Measurements from ENCODE around the gene CNTNAP5. TPM values are rescaled to one million over a fixed set of nuclear protein-coding genes. Genes with fewer than 3 reads are reported as not detected.

CNTNAP5 gene
- total RNA-seq, 4 donors from 2014 or later, result not detected

- no peak overlapping the region for H3K4me3 ChIP-seq
- no peak overlapping the region for H3K27ac ChIP-seq
- H3K9me3 ChIP-seq, result no peaks in the 10 kb centered on the region
- no peaks in the 10 kb centered on the region for H3K4me1 ChIP-seq
- no peaks in the 10 kb centered on the region for H3K36me3 ChIP-seq
- DNase-seq (ENCODE audit: low spot score in 2 of 2), result no peak
- TF ChIP-seq CTCF (IDR thresholded peaks at IDR 0.05) (no peak), POLR2A (IDR thresholded peaks at IDR 0.05) (no peak), POLR2AphosphoS5 (IDR thresholded peaks at IDR 0.05) (no peak), EP300 (IDR thresholded peaks at IDR 0.05) (no peak)
- H3K27me3 ChIP-seq, result no peaks in the 10 kb centered on the region
- WGBS, result 22% methylated on average over 1 of the region's 1 CpG
Observed at GRCh38 chr2:124874676-124875075, 849.6 kb downstream of the CNTNAP5 start.

GRCh38 chr2:124875627-124876244 lies 850.6 kb downstream of the CNTNAP5 start:
- H3K27ac ChIP-seq, result no peak overlapping the region
- 69% methylated on average over 3 of the region's 3 CpGs for WGBS
- no peaks in the 10 kb centered on the region for H3K36me3 ChIP-seq
- TF ChIP-seq POLR2AphosphoS5 (IDR thresholded peaks at IDR 0.05) (no peak), POLR2A (IDR thresholded peaks at IDR 0.05) (no peak), EP300 (IDR thresholded peaks at IDR 0.05) (no peak), CTCF (IDR thresholded peaks at IDR 0.05) (no peak)
- no peaks in the 10 kb centered on the region for H3K9me3 ChIP-seq
- no peaks in the 10 kb centered on the region for H3K27me3 ChIP-seq
- H3K4me3 ChIP-seq, result no peak overlapping the region
- no peaks in the 10 kb centered on the region for H3K4me1 ChIP-seq
- DNase-seq (ENCODE audit: low spot score in 2 of 2), result no peak

GRCh38 chr2:124877141-124877577 lies 852.1 kb downstream of the CNTNAP5 start:
- no peak overlapping the region for H3K4me3 ChIP-seq
- no peaks in the 10 kb centered on the region for H3K36me3 ChIP-seq
- no peak for TF ChIP-seq EP300 (IDR thresholded peaks at IDR 0.05)
- no peak for TF ChIP-seq CTCF (IDR thresholded peaks at IDR 0.05)
- TF ChIP-seq POLR2A (IDR thresholded peaks at IDR 0.05), result no peak
- no peak for TF ChIP-seq POLR2AphosphoS5 (IDR thresholded peaks at IDR 0.05)
- no peaks in the 10 kb centered on the region for H3K4me1 ChIP-seq
- H3K27me3 ChIP-seq, result no peaks in the 10 kb centered on the region
- no peaks in the 10 kb centered on the region for H3K9me3 ChIP-seq
- H3K27ac ChIP-seq, result no peak overlapping the region
- WGBS, result 35% methylated on average over 4 of the region's 4 CpGs
- DNase-seq (ENCODE audit: low spot score in 2 of 2), result no peak

- H3K36me3 ChIP-seq, result no peaks in the 10 kb centered on the region
- no peak for DNase-seq (ENCODE audit: low spot score in 2 of 2)
- H3K4me3 ChIP-seq, result no peak overlapping the region
- H3K4me1 ChIP-seq, result no peaks in the 10 kb centered on the region
- no peak for TF ChIP-seq POLR2AphosphoS5 (IDR thresholded peaks at IDR 0.05)
- no peak for TF ChIP-seq EP300 (IDR thresholded peaks at IDR 0.05)
- no peak for TF ChIP-seq CTCF (IDR thresholded peaks at IDR 0.05)
- no peak for TF ChIP-seq POLR2A (IDR thresholded peaks at IDR 0.05)
- WGBS, result 79% methylated on average over 4 of the region's 4 CpGs
- no peak overlapping the region for H3K27ac ChIP-seq
- no peaks in the 10 kb centered on the region for H3K9me3 ChIP-seq
- H3K27me3 ChIP-seq, result no peaks in the 10 kb centered on the region
Observed at GRCh38 chr2:124879640-124880039, 854.6 kb downstream of the CNTNAP5 start.

GRCh38 chr2:124880995-124881394 lies 855.9 kb downstream of the CNTNAP5 start:
- no peak overlapping the region for H3K27ac ChIP-seq
- no peaks in the 10 kb centered on the region for H3K4me1 ChIP-seq
- H3K36me3 ChIP-seq, result no peaks in the 10 kb centered on the region
- DNase-seq (ENCODE audit: low spot score in 2 of 2), result no peak
- TF ChIP-seq EP300 (IDR thresholded peaks at IDR 0.05), result no peak
- TF ChIP-seq POLR2A (IDR thresholded peaks at IDR 0.05), result no peak
- no peak for TF ChIP-seq CTCF (IDR thresholded peaks at IDR 0.05)
- 35% methylated on average over 2 of the region's 2 CpGs for WGBS
- no peaks in the 10 kb centered on the region for H3K9me3 ChIP-seq
- H3K4me3 ChIP-seq, result no peak overlapping the region
- no peaks in the 10 kb centered on the region for H3K27me3 ChIP-seq
